Measurements from ENCODE around the gene SELE. TPM values are rescaled to one million over a fixed set of nuclear protein-coding genes. Genes with fewer than 3 reads are reported as not detected.

Gene SELE
- total RNA-seq, 1 experiment from 2014 or later = not detected

DNA sequence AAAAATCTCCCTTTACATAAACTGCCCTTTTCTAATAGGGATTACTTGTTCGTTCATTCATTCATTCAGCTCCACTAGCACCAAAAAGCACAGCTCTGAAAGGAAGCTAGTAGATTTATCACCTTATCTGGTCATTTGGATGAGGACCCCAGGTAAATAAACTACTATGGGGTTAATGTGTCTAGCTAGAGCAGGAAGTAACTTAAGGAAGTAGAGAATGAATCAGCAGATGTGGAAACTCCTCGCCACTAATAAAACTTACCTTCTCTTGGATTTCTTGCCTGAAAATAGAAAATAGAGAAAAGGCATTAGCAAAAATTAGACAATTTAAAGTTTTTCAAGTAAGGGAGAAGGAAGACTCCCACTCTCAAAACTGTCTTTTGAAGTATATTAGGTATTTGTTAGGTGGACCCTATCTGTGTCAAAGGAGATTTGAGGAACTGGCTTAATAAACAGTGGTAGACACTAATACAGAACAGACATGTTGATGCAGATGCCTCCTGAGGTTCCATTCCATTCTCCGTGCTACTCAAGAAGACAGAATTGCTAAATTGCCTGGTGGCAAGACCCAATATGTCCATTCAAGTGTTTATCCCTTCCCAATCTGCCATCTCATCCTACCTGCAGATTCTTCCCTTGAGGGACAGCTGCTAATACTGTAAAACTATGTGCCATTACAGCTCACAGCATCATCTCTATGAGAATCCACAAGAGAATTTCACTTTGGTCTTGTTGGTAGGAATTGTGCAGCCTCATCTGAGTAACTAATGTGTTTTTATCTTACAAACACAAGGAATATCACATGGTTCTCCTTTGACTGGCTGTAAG, 37.4 kb downstream of the SELE start:
- H3K9me3 Mint-ChIP-seq = no peaks in the 10 kb centered on the region
- H3K4me1 Mint-ChIP-seq = peaks cover 3% of the 10 kb centered on the region
- ChIA-PET POLR2A (no interaction called here), CTCF (interaction anchor here (2.2 kb wide), 1 partner anchor 16 kb away, joined by 6 read pairs; no protein-coding TSS in a partner anchor)
- no peak for TF ChIP-seq SMAD4 (CRISPR knock-in tag; IDR thresholded peaks at IDR 0.05)
- TF ChIP-seq, protein P1, sequence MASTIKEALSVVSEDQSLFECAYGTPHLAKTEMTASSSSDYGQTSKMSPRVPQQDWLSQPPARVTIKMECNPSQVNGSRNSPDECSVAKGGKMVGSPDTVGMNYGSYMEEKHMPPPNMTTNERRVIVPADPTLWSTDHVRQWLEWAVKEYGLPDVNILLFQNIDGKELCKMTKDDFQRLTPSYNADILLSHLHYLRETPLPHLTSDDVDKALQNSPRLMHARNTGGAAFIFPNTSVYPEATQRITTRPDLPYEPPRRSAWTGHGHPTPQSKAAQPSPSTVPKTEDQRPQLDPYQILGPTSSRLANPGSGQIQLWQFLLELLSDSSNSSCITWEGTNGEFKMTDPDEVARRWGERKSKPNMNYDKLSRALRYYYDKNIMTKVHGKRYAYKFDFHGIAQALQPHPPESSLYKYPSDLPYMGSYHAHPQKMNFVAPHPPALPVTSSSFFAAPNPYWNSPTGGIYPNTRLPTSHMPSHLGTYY (CRISPR knock-in tag; IDR thresholded peaks at IDR 0.05) = no peak
- TF ChIP-seq, protein P2, sequence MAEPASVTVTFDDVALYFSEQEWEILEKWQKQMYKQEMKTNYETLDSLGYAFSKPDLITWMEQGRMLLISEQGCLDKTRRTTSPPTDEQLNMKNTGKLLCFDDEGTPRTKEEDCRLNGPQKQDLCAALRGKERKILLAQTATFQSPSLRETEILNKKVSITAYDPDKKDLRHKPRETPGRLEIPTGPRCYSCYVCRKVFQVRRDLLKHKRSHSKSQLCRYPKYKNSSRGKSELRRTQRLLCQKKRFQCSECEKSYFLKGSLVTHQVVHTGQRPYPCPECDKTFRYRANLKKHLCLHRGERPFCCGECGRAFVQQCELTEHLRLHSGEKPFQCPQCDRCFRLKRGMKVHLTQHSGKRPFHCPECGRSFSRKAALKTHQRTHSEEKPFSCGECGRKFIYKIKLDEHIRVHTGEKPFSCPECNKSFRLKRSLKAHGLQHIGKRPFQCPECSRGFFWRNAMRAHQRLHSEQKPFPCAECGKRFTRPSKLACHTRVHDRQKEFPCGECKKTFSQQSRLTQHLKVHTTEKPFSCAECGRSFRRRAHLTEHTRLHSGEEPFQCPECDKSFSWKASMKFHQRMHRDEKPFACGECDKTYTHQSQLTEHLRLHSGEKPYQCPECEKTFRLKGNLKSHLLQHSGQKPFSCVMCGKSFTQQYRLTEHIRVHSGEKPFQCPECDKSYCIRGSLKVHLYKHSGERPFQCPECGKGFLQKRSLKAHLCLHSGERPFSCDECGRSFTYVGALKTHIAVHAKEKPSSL (CRISPR knock-in tag; conservative IDR thresholded peaks at IDR 0.05) = no peak
- TF ChIP-seq, protein P3, sequence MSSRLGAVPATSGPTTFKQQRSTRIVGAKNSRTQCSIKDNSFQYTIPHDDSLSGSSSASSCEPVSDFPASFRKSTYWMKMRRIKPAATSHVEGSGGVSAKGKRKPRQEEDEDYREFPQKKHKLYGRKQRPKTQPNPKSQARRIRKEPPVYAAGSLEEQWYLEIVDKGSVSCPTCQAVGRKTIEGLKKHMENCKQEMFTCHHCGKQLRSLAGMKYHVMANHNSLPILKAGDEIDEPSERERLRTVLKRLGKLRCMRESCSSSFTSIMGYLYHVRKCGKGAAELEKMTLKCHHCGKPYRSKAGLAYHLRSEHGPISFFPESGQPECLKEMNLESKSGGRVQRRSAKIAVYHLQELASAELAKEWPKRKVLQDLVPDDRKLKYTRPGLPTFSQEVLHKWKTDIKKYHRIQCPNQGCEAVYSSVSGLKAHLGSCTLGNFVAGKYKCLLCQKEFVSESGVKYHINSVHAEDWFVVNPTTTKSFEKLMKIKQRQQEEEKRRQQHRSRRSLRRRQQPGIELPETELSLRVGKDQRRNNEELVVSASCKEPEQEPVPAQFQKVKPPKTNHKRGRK (CRISPR knock-in tag; IDR thresholded peaks at IDR 0.05; ENCODE audit: borderline replicate concordance) = no peak
- H3K4me3 Mint-ChIP-seq = no peak overlapping the region
- H3K36me3 Mint-ChIP-seq = no peaks in the 10 kb centered on the region
- DNase-seq (ENCODE audit: low spot score) (no peak), ATAC-seq (no peak)
- H3K27ac Mint-ChIP-seq = no peak overlapping the region
- peaks cover 13% of the 10 kb centered on the region for H3K27me3 Mint-ChIP-seq (ENCODE audit: low read depth)

DNA sequence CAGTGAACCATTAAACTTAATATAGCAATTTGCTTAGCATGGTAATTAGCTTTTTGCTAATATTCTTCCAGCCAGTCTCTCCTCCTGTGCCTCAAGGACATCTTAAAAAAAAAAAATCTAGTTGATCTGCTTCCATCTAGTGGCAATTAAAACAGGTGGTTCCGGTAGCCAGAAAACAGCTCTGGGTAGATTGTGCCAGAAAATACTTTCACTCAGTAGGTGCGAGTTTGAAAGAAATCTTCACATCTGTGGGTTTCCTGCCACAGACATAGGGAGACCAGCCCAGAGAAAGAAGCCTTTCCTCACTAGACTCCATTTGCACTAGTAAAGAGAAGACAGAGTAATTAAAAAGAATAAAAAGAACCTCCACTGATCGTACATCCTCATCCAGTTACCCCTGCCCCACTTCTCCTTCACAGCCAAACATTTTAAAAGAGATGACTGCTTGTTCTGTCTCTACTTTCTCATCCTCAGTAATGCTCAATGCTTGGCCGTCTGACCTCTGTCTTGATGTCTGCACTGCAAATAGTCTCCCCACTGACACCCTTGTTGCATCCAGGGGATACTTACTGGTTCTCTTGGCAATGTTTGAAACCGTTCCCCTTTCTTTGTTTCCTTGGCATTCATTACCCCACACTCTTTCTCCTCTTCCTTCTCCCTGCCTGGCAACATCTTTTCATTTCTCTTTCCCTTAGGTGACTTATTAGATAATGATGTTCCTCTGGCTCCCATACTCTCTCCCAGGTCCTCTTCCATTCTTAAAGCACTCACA, 39.4 kb downstream of the SELE start:
- H3K27me3 Mint-ChIP-seq (ENCODE audit: low read depth) = peaks cover 10% of the 10 kb centered on the region
- H3K36me3 Mint-ChIP-seq = no peaks in the 10 kb centered on the region
- ChIA-PET CTCF (interaction anchor here (0.5 to 1.3 kb wide), 5 partner anchors 18 to 346 kb away, joined by 3 to 8 read pairs (median 4); partner anchors contain the start of gene F5), POLR2A (interaction anchor here (0.6 kb wide), 1 partner anchor 244 kb away, joined by 3 read pairs; no protein-coding TSS in a partner anchor)
- no peak for DNase-seq (ENCODE audit: low spot score)
- ATAC-seq = no peak
- H3K4me1 Mint-ChIP-seq = peaks cover 23% of the 10 kb centered on the region
- H3K4me3 Mint-ChIP-seq = no peak overlapping the region
- H3K27ac Mint-ChIP-seq = no peak overlapping the region
- no peaks in the 10 kb centered on the region for H3K9me3 Mint-ChIP-seq
- TF ChIP-seq ZNF416 (CRISPR knock-in tag; IDR thresholded peaks at IDR 0.05) (no peak), RORB (CRISPR knock-in tag; IDR thresholded peaks at IDR 0.05) (no peak), TCF7 (CRISPR knock-in tag; IDR thresholded peaks at IDR 0.05; ENCODE audit: low read depth) (no peak), ZNF423 (CRISPR knock-in tag; IDR thresholded peaks at IDR 0.05) (no peak), MYBL2 (CRISPR knock-in tag; IDR thresholded peaks at IDR 0.05) (no peak), SP1 (CRISPR knock-in tag; conservative IDR thresholded peaks at IDR 0.05) (no peak), IRF2 (CRISPR knock-in tag; IDR thresholded peaks at IDR 0.05; ENCODE audit: borderline replicate concordance, low read depth) (no peak), ZNF671 (CRISPR knock-in tag; IDR thresholded peaks at IDR 0.05) (no peak), PRRX2 (CRISPR knock-in tag; IDR thresholded peaks at IDR 0.05) (no peak)
- TF ChIP-seq, protein P4, sequence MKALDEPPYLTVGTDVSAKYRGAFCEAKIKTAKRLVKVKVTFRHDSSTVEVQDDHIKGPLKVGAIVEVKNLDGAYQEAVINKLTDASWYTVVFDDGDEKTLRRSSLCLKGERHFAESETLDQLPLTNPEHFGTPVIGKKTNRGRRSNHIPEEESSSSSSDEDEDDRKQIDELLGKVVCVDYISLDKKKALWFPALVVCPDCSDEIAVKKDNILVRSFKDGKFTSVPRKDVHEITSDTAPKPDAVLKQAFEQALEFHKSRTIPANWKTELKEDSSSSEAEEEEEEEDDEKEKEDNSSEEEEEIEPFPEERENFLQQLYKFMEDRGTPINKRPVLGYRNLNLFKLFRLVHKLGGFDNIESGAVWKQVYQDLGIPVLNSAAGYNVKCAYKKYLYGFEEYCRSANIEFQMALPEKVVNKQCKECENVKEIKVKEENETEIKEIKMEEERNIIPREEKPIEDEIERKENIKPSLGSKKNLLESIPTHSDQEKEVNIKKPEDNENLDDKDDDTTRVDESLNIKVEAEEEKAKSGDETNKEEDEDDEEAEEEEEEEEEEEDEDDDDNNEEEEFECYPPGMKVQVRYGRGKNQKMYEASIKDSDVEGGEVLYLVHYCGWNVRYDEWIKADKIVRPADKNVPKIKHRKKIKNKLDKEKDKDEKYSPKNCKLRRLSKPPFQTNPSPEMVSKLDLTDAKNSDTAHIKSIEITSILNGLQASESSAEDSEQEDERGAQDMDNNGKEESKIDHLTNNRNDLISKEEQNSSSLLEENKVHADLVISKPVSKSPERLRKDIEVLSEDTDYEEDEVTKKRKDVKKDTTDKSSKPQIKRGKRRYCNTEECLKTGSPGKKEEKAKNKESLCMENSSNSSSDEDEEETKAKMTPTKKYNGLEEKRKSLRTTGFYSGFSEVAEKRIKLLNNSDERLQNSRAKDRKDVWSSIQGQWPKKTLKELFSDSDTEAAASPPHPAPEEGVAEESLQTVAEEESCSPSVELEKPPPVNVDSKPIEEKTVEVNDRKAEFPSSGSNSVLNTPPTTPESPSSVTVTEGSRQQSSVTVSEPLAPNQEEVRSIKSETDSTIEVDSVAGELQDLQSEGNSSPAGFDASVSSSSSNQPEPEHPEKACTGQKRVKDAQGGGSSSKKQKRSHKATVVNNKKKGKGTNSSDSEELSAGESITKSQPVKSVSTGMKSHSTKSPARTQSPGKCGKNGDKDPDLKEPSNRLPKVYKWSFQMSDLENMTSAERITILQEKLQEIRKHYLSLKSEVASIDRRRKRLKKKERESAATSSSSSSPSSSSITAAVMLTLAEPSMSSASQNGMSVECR (CRISPR knock-in tag; IDR thresholded peaks at IDR 0.05; ENCODE audit: borderline replicate concordance) = no peak
- TF ChIP-seq, protein P2 (CRISPR knock-in tag; conservative IDR thresholded peaks at IDR 0.05) = no peak
- TF ChIP-seq, protein P5, sequence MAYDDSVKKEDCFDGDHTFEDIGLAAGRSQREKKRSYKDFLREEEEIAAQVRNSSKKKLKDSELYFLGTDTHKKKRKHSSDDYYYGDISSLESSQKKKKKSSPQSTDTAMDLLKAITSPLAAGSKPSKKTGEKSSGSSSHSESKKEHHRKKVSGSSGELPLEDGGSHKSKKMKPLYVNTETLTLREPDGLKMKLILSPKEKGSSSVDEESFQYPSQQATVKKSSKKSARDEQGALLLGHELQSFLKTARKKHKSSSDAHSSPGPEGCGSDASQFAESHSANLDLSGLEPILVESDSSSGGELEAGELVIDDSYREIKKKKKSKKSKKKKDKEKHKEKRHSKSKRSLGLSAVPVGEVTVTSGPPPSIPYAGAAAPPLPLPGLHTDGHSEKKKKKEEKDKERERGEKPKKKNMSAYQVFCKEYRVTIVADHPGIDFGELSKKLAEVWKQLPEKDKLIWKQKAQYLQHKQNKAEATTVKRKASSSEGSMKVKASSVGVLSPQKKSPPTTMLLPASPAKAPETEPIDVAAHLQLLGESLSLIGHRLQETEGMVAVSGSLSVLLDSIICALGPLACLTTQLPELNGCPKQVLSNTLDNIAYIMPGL (CRISPR knock-in tag; IDR thresholded peaks at IDR 0.05) = no peak
- TF ChIP-seq, protein P6, sequence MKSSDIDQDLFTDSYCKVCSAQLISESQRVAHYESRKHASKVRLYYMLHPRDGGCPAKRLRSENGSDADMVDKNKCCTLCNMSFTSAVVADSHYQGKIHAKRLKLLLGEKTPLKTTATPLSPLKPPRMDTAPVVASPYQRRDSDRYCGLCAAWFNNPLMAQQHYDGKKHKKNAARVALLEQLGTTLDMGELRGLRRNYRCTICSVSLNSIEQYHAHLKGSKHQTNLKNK (CRISPR knock-in tag; IDR thresholded peaks at IDR 0.05) = no peak
